ENCODE results near the gene SLC6A6. TPM values are rescaled to one million over a fixed set of nuclear protein-coding genes. Genes with fewer than 3 reads are reported as not detected.
A peak's percentile ranks its signal among the peaks of the same experiment; 100 is the strongest.

SLC6A6 gene
- total RNA-seq, 2 donors from 2014 or later: 43.1 to 56.5 TPM

- Histone ChIP-seq H3K9me3 (ENCODE audit: control insufficient read depth, low read length) (no peaks in the 10 kb centered on the region), H3K27ac (ENCODE audit: low read depth, low read length) (no peak overlapping the region), H3K27me3 (ENCODE audit: control insufficient read depth, insufficient read depth, low read length, poor library complexity, severe bottlenecking) (no peaks in the 10 kb centered on the region), H3K4me1 (ENCODE audit: control insufficient read depth, insufficient read depth, low read length) (peaks cover 8% of the 10 kb centered on the region), H3K4me3 (ENCODE audit: low read length) (no peak overlapping the region), H3K36me3 (ENCODE audit: control insufficient read depth, insufficient read depth, low read length) (no peaks in the 10 kb centered on the region), H3K9ac (ENCODE audit: extremely low read depth, low read length, poor library complexity, severe bottlenecking) (no peak overlapping the region)
- H3K4me3 Mint-ChIP-seq: no peak overlapping the region
- no peaks in the 10 kb centered on the region for H3K36me3 Mint-ChIP-seq (ENCODE audit: low read depth)
- H3K27me3 Mint-ChIP-seq (ENCODE audit: insufficient read depth): no peaks in the 10 kb centered on the region
- no peak overlapping the region for H3K27ac Mint-ChIP-seq
- peak; percentile 75 for DNase-seq
- peaks cover 5% of the 10 kb centered on the region for H3K4me1 Mint-ChIP-seq
- 91 to 100% methylated on average over 1 to 4 of the region's 4 CpGs for WGBS, 2 experiments (ENCODE audit: insufficient coverage in 1 of 2, insufficient read length in 1 of 2)
- peak; percentile 60 for TF ChIP-seq CTCF (conservative IDR thresholded peaks at IDR 0.05)
- H3K9me3 Mint-ChIP-seq: no peaks in the 10 kb centered on the region
Measured at GRCh38 chr3:14392231-14392630, 10.2 kb upstream of the SLC6A6 start.

- DNase-seq: no peak
- Histone ChIP-seq H3K9ac (ENCODE audit: extremely low read depth, low read length, poor library complexity, severe bottlenecking) (no peak overlapping the region), H3K27me3 (ENCODE audit: control insufficient read depth, insufficient read depth, low read length, poor library complexity, severe bottlenecking) (no peaks in the 10 kb centered on the region), H3K36me3 (ENCODE audit: control insufficient read depth, insufficient read depth, low read length) (no peaks in the 10 kb centered on the region), H3K4me1 (ENCODE audit: control insufficient read depth, insufficient read depth, low read length) (peaks cover 8% of the 10 kb centered on the region), H3K4me3 (ENCODE audit: low read length) (no peak overlapping the region), H3K9me3 (ENCODE audit: control insufficient read depth, low read length) (no peaks in the 10 kb centered on the region), H3K27ac (ENCODE audit: low read depth, low read length) (no peak overlapping the region)
- H3K27ac Mint-ChIP-seq: peak overlapping the region; percentile 64
- no peak overlapping the region for H3K4me3 Mint-ChIP-seq
- no peak for TF ChIP-seq CTCF (conservative IDR thresholded peaks at IDR 0.05)
- no peaks in the 10 kb centered on the region for H3K9me3 Mint-ChIP-seq
- WGBS, 2 experiments (ENCODE audit: insufficient coverage in 1 of 2, insufficient read length in 1 of 2): 82 to 97% methylated on average over 6 to 7 of the region's 7 CpGs
- H3K4me1 Mint-ChIP-seq: peaks cover 5% of the 10 kb centered on the region
- H3K27me3 Mint-ChIP-seq (ENCODE audit: insufficient read depth): no peaks in the 10 kb centered on the region
- no peaks in the 10 kb centered on the region for H3K36me3 Mint-ChIP-seq (ENCODE audit: low read depth)
Measured at GRCh38 chr3:14392803-14393319, 9.5 kb upstream of the SLC6A6 start.

GRCh38 chr3:14393440-14394106 is 8.8 kb upstream of the SLC6A6 start:
- H3K27ac Mint-ChIP-seq: no peak overlapping the region
- H3K9me3 ChIP-seq (ENCODE audit: control insufficient read depth, low read length): no peaks in the 10 kb centered on the region
- H3K4me3 ChIP-seq (ENCODE audit: low read length): no peak overlapping the region
- WGBS, 2 experiments (ENCODE audit: insufficient coverage in 1 of 2, insufficient read length in 1 of 2): 75 to 87% methylated on average over 7 to 9 of the region's 9 CpGs
- no peaks in the 10 kb centered on the region for H3K36me3 ChIP-seq (ENCODE audit: control insufficient read depth, insufficient read depth, low read length)
- no peak overlapping the region for H3K4me3 Mint-ChIP-seq
- peaks cover 8% of the 10 kb centered on the region for H3K4me1 ChIP-seq (ENCODE audit: control insufficient read depth, insufficient read depth, low read length)
- no peak overlapping the region for H3K9ac ChIP-seq (ENCODE audit: extremely low read depth, low read length, poor library complexity, severe bottlenecking)
- H3K4me1 Mint-ChIP-seq: peaks cover 5% of the 10 kb centered on the region
- no peaks in the 10 kb centered on the region for H3K27me3 Mint-ChIP-seq (ENCODE audit: insufficient read depth)
- TF ChIP-seq CTCF (conservative IDR thresholded peaks at IDR 0.05): peak; percentile 33
- DNase-seq: no peak
- H3K36me3 Mint-ChIP-seq (ENCODE audit: low read depth): no peaks in the 10 kb centered on the region
- H3K9me3 Mint-ChIP-seq: no peaks in the 10 kb centered on the region
- no peak overlapping the region for H3K27ac ChIP-seq (ENCODE audit: low read depth, low read length)
- H3K27me3 ChIP-seq (ENCODE audit: control insufficient read depth, insufficient read depth, low read length, poor library complexity, severe bottlenecking): no peaks in the 10 kb centered on the region

Data from endodermal cell (in vitro differentiated cells).